Lung (tissue), 12 donors: Measurements from ENCODE around the gene ITPRID1. TPM values are rescaled to one million over a fixed set of nuclear protein-coding genes. Genes with fewer than 3 reads are reported as not detected.

Source experiments
- ATAC-seq: fragments of 200-7000 bp; cut with Tn5 transposase; one replicate; pipeline ENCODE4 v1.9.1; 2020; ENCODE audit warnings: moderate number of reproducible peaks; ENCODE audit not compliant: insufficient read depth, low FRiP score
- DNase-seq, 3 donors: peaks; one replicate each; pipeline ENCODE4 v3.0.0-alpha.2; 2013 to 2017
- H3K27ac ChIP-seq, 2 donors: one replicate each; pipeline ENCODE4 v1.5.1; 2013; ENCODE audit warnings: mild to moderate bottlenecking in 2 of 2, moderate library complexity in 2 of 2, control low read depth in 1 of 2, inconsistent platforms in 1 of 2, low read depth in 1 of 2, low read length in 1 of 2
- H3K27me3 ChIP-seq, 3 donors: one replicate each; pipeline ENCODE4 v1.5.1; 2013; ENCODE audit warnings: low read length in 2 of 3; ENCODE audit not compliant: control insufficient read depth in 3 of 3, insufficient read depth in 3 of 3
- H3K36me3 ChIP-seq, 4 donors: one replicate each; pipeline ENCODE4 v1.5.1; 2013; ENCODE audit warnings: low read length in 4 of 4, mild to moderate bottlenecking in 1 of 4, moderate library complexity in 1 of 4; ENCODE audit not compliant: control insufficient read depth in 4 of 4, insufficient read depth in 4 of 4
- H3K4me1 ChIP-seq, 5 donors: one replicate each; pipeline ENCODE4 v1.5.1; 2013; ENCODE audit warnings: low read length in 5 of 5, mild to moderate bottlenecking in 2 of 5, moderate library complexity in 1 of 5; ENCODE audit not compliant: control insufficient read depth in 5 of 5, insufficient read depth in 5 of 5
- H3K4me3 ChIP-seq: one replicate; pipeline ENCODE4 v1.5.1; 2013; ENCODE audit warnings: mild to moderate bottlenecking, control low read depth, moderate library complexity
- H3K9ac ChIP-seq, 2 donors: one replicate each; pipeline ENCODE4 v1.5.1; 2013; ENCODE audit warnings: low read length in 2 of 2, control low read depth in 1 of 2; ENCODE audit not compliant: insufficient read depth in 1 of 2
- H3K9me3 ChIP-seq, 4 donors: one replicate each; pipeline ENCODE4 v1.5.1; 2013; ENCODE audit warnings: low read length in 3 of 4, mild to moderate bottlenecking in 1 of 4, moderate library complexity in 1 of 4; ENCODE audit not compliant: control insufficient read depth in 4 of 4, insufficient read depth in 3 of 4
- CTCF ChIP-seq: IDR thresholded peaks from 2 replicates; pipeline ENCODE4 v1.5.1; 2012; ENCODE audit warnings: mild to moderate bottlenecking; ENCODE audit errors: control extremely low read depth, extremely low read depth
- WGBS, 2 donors: extraction: QIAGEN DNeasy Blood & Tissue Kit; methylation state at CpG; one replicate each; pipeline ENCODE4 v1.1.7; 2013; 5-methylcytosine and 5-hydroxymethylcytosine counted together
- polyA plus RNA-seq, 2 donors: library from polyadenylated mRNA; stranded (reverse); fragments of 200-250 nt; gene quantifications; one replicate each; pipeline ENCODE4 v1.2.1, GENCODE V29; 2013
- total RNA-seq, 2 donors: library from RNA; depleted of rRNA in 1 of 2; stranded (reverse); fragments of >200 nt in 1 of 2; gene quantifications; one replicate each; pipeline ENCODE4 v1.2.1, GENCODE V29; 2014 to 2021
- donor health status: control.
- donor health status: control.
- donor health status: Bipolar disorder and iron deficiency.
- donor health status: healthy.
- donor health status: DM: yes; HTN: yes; CAD: no.

ITPRID1 gene
- total and polyA plus RNA-seq, 4 donors: 0.03 to 2.4 (median 0.28) TPM

DNA sequence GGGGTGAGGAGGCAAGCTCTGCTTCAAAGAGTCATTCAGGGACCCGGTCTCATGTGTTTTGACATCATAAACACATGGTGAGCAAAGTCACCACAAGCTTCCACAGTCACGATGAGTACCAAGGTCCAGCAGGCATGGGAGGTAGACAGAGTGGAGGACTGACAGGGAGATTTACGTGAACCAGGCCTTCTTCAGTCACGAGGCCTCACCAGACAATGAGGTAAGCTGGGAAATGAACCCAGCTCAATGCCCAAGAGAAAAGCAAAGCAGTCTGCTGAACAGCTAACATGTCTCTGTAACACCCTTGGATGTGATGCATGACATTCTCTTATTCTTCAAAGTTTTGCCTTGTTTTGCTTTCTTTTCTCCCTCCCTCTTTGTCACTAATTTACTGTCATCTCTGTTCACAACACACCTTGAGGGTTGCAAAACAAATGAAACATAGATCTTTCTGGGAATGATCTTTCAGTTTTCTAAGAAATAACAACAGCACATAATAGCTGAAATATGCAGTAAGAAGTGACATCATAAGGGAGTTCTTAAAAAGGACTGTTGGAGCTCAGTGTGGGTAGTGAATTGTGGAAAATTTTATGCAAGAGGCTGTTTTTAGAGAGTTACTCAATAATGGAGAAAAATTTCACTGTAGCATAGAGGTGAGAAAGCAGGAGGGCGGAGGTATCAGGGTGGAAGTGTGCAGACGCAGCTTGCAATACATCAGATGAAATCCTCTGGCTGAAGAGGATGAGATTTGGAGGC, 182.1 kb downstream of the ITPRID1 start:
- WGBS, 2 donors: 70 to 72% methylated on average over 6 of the region's 6 CpGs
- no peak overlapping the region for H3K9ac ChIP-seq
- DNase-seq: peak in 1 of 3 donors; percentile 8

GRCh38 chr7:31699050-31699449, 185.2 kb downstream of the ITPRID1 start:
- no peak for ATAC-seq

More for the DNA sequence above, 182.1 kb downstream of the ITPRID1 start:
- Histone ChIP-seq H3K27ac (no peak overlapping the region), H3K4me3 (no peak overlapping the region), H3K27me3 (no peaks in the 10 kb centered on the region), H3K9me3 (no peaks in the 10 kb centered on the region), H3K4me1 (no peaks in the 10 kb centered on the region), H3K36me3 (no peaks in the 10 kb centered on the region)
- ATAC-seq: no peak
- TF ChIP-seq CTCF: no peak

DNA sequence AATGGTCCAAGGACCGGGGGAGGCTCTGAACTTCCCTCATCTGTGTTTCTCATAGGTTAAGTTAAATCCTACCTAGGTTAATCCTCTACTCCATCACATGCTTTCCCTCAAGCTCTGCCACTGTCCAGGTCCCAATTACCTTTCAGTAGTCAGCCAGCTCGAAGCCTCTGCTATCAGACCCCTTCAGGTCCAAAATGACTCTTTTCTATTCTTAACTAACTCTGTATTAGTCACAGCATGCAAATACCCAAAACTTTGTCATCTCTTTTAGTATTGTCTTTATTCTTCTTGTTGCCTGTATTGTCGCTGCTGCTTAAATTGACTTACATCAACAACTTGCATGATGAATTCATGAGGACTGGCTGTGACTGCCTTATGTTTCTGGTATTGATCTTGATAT, 188.5 kb downstream of the ITPRID1 start:
- TF ChIP-seq CTCF: no peak
- Histone ChIP-seq H3K36me3 (no peaks in the 10 kb centered on the region), H3K9me3 (peaks cover 0 to 3% (median 0%) of the 10 kb centered on the region in 4 donors), H3K9ac (no peak overlapping the region), H3K4me3 (no peak overlapping the region), H3K27me3 (no peaks in the 10 kb centered on the region), H3K27ac (no peak overlapping the region), H3K4me1 (no peaks in the 10 kb centered on the region)
- DNase-seq (no peak), ATAC-seq (no peak)
- 83 to 93% methylated on average over 3 of the region's 3 CpGs for WGBS, 2 donors

More at GRCh38 chr7:31699050-31699449, 185.2 kb downstream of the ITPRID1 start:
- no peaks in the 10 kb centered on the region for H3K27me3 ChIP-seq
- WGBS, 2 donors: 63 to 76% methylated on average over 2 of the region's 2 CpGs
- H3K4me3 ChIP-seq: no peak overlapping the region
- no peak overlapping the region for H3K9ac ChIP-seq
- H3K27ac ChIP-seq: no peak overlapping the region
- H3K9me3 ChIP-seq: peaks cover 0 to 2% (median 0%) of the 10 kb centered on the region in 4 donors
- no peaks in the 10 kb centered on the region for H3K36me3 ChIP-seq
- no peak for DNase-seq
- TF ChIP-seq CTCF: no peak
- H3K4me1 ChIP-seq: no peaks in the 10 kb centered on the region
